ENCODE measurements around the gene SEMA3D.

DNA sequence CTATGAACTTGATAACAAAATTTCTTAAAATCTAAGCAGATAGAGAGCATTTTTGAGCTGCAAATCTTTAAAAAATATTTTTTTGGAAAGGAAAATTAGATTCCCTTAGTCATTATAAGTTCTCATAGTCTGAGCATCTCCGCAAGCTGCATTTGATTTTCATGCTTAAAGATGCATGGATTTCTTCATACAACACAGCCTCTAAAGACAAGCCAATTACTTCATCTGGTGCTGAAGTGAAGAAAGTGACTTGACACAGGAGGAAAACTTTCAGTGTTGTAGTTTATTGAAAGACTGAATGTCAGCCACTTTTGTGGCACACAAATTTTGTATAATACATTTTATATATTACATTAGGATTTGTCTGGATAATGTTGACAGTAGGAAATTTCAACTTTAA lies 22.5 kb downstream of the SEMA3D start:
- TF ChIP-seq, protein P1, sequence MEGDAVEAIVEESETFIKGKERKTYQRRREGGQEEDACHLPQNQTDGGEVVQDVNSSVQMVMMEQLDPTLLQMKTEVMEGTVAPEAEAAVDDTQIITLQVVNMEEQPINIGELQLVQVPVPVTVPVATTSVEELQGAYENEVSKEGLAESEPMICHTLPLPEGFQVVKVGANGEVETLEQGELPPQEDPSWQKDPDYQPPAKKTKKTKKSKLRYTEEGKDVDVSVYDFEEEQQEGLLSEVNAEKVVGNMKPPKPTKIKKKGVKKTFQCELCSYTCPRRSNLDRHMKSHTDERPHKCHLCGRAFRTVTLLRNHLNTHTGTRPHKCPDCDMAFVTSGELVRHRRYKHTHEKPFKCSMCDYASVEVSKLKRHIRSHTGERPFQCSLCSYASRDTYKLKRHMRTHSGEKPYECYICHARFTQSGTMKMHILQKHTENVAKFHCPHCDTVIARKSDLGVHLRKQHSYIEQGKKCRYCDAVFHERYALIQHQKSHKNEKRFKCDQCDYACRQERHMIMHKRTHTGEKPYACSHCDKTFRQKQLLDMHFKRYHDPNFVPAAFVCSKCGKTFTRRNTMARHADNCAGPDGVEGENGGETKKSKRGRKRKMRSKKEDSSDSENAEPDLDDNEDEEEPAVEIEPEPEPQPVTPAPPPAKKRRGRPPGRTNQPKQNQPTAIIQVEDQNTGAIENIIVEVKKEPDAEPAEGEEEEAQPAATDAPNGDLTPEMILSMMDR (IDR thresholded peaks at IDR 0.05), result no peak
- TF ChIP-seq POLR2AphosphoS5 (IDR thresholded peaks at IDR 0.05), result no peak

Data from transverse colon (tissue), 4 donors.